Astrocyte of the cerebellum (primary cell): ENCODE data around the gene IRF2.

Source experiments
- DNase-seq: peaks from one replicate; pipeline ENCODE4 v3.0.0-alpha.2; 2011; ENCODE audit warnings: low read depth
- H3K4me3 ChIP-seq: 2 replicates; pipeline ENCODE4 v1.5.1; 2011; ENCODE audit warnings: mild to moderate bottlenecking, low read depth, low read length, moderate library complexity
- CTCF ChIP-seq: IDR thresholded peaks from 2 replicates; pipeline ENCODE4 v1.5.1; 2012; ENCODE audit warnings: low read length, low read depth, moderate library complexity, mild to moderate bottlenecking; ENCODE audit errors: missing control alignments
- in situ Hi-C: cut with HindIII; loops from 2 replicates; pipeline ENCODE4 v1.10.0; 2017; ENCODE audit warnings: low sequenced_read_pairs

IRF2 gene

GRCh38 chr4:184461711-184462441, 12.5 kb downstream of the IRF2 start:
- H3K4me3 ChIP-seq, result no peak overlapping the region
- in situ Hi-C loops, result no loop called here
- DNase-seq, result no peak
- no peak for TF ChIP-seq CTCF

GRCh38 chr4:184460499-184461285, 13.7 kb downstream of the IRF2 start:
- in situ Hi-C loops, result no loop called here
- no peak for DNase-seq
- H3K4me3 ChIP-seq, result no peak overlapping the region
- TF ChIP-seq CTCF, result no peak

- no peak for TF ChIP-seq CTCF
- in situ Hi-C loops, result loop anchor here (5.0 kb wide), 1 partner anchor 67 kb away; no protein-coding TSS in a partner anchor
- H3K4me3 ChIP-seq, result no peak overlapping the region
- DNase-seq, result no peak
These were observed 14.9 kb downstream of the IRF2 start for GRCh38 chr4:184459413-184459812.

GRCh38 chr4:184457535-184458249, 16.7 kb downstream of the IRF2 start:
- DNase-seq, result no peak
- TF ChIP-seq CTCF, result no peak
- H3K4me3 ChIP-seq, result no peak overlapping the region
- in situ Hi-C loops, result loop anchor here (5.0 kb wide), 1 partner anchor 65 kb away; no protein-coding TSS in a partner anchor

- in situ Hi-C loops, result loop anchor here (5.0 kb wide), 1 partner anchor 64 kb away; no protein-coding TSS in a partner anchor
- TF ChIP-seq CTCF, result no peak
- no peak for DNase-seq
- no peak overlapping the region for H3K4me3 ChIP-seq
These were observed 18.0 kb downstream of the IRF2 start for GRCh38 chr4:184456337-184456736.

GRCh38 chr4:184455299-184455698, 19.1 kb downstream of the IRF2 start:
- in situ Hi-C loops, result loop anchor here (5.0 kb wide), 1 partner anchor 63 kb away; no protein-coding TSS in a partner anchor
- H3K4me3 ChIP-seq, result no peak overlapping the region
- DNase-seq, result no peak
- no peak for TF ChIP-seq CTCF
